Keratinocyte (primary cell): ENCODE measurements around the gene ARID1B. TPM values are rescaled to one million over a fixed set of nuclear protein-coding genes. Genes with fewer than 3 reads are reported as not detected.

Source experiments
- DNase-seq: peaks from one replicate; pipeline ENCODE4 v3.0.0-alpha.2; 2011; ENCODE audit warnings: low read depth, missing footprints, low spot score
- FAIRE-seq: peaks from 2 replicates; lab custom pipeline; 2011; peaks lifted over from hg19 to GRCh38; lab: Jason Lieb, UNC
- H2AFZ ChIP-seq: 2 replicates; pipeline ENCODE4 v1.6.0; 2012; ENCODE audit warnings: low read length, control low read depth, inconsistent platforms; ENCODE audit not compliant: control insufficient read depth
- H3K27ac ChIP-seq: 2 replicates; pipeline ENCODE4 v1.5.1; 2011; ENCODE audit warnings: low read length; ENCODE audit not compliant: control insufficient read depth, insufficient read depth
- H3K27me3 ChIP-seq: 3 replicates; pipeline ENCODE4 v1.6.0; 2011; ENCODE audit warnings: low read length; ENCODE audit not compliant: control insufficient read depth, insufficient read depth; ENCODE audit errors: extremely low read depth
- H3K36me3 ChIP-seq, 2 experiments: 2 replicates in 1 of 2; 3 replicates in 1 of 2; pipeline ENCODE4 v1.5.1; 2011; ENCODE audit warnings: low read length in 2 of 2, mild to moderate bottlenecking in 1 of 2; ENCODE audit not compliant: control insufficient read depth in 2 of 2, insufficient read depth in 2 of 2; ENCODE audit errors: extremely low read depth in 1 of 2
- H3K4me1 ChIP-seq: 3 replicates; pipeline ENCODE4 v1.5.1; 2011; ENCODE audit warnings: low read length; ENCODE audit not compliant: control insufficient read depth, insufficient read depth; ENCODE audit errors: extremely low read depth
- H3K4me2 ChIP-seq: 3 replicates; pipeline ENCODE4 v1.6.0; 2011; ENCODE audit warnings: low read depth, low read length; ENCODE audit not compliant: control insufficient read depth, insufficient read depth; ENCODE audit errors: extremely low read depth
- H3K4me3 ChIP-seq, 3 experiments: fragments of 200-600 bp in 1 of 3; sonication (generic) in 1 of 3; 2 replicates in 2 of 3; 3 replicates in 1 of 3; pipeline ENCODE4 v1.5.1; 2011 to 2016; ENCODE audit warnings: low read length in 3 of 3, mild to moderate bottlenecking in 3 of 3, control low read depth in 2 of 3, inconsistent platforms in 1 of 3, low read depth in 1 of 3, mixed read lengths in 1 of 3, mixed run types in 1 of 3, moderate library complexity in 1 of 3; ENCODE audit not compliant: control insufficient read depth in 2 of 3, insufficient read depth in 2 of 3; ENCODE audit errors: extremely low read depth in 1 of 3
- H3K79me2 ChIP-seq: 2 replicates; pipeline ENCODE4 v1.6.0; 2012; ENCODE audit warnings: low read length; ENCODE audit not compliant: control insufficient read depth, insufficient read depth
- H3K9ac ChIP-seq: 3 replicates; pipeline ENCODE4 v1.6.0; 2011; ENCODE audit warnings: low read length; ENCODE audit not compliant: control insufficient read depth, insufficient read depth; ENCODE audit errors: extremely low read depth
- H3K9me1 ChIP-seq: 3 replicates; pipeline ENCODE4 v1.6.0; 2011; ENCODE audit warnings: low read length; ENCODE audit not compliant: control insufficient read depth, insufficient read depth; ENCODE audit errors: extremely low read depth
- H3K9me3 ChIP-seq: 2 replicates; pipeline ENCODE4 v1.5.1; 2012; ENCODE audit warnings: low read depth, low read length; ENCODE audit not compliant: control insufficient read depth
- H4K20me1 ChIP-seq: 3 replicates; pipeline ENCODE4 v1.6.0; 2011; ENCODE audit warnings: low read length; ENCODE audit not compliant: control insufficient read depth, insufficient read depth; ENCODE audit errors: extremely low read depth
- CTCF ChIP-seq, 3 experiments: IDR thresholded peaks in 1 of 3; conservative IDR thresholded peaks in 1 of 3; optimal IDR thresholded peaks in 1 of 3; 2 replicates in 2 of 3; 3 replicates in 1 of 3; pipeline versions ENCODE3 to v1.5.1; 2011; ENCODE audit warnings: low read length in 3 of 3, mild to moderate bottlenecking in 3 of 3, moderate library complexity in 2 of 3, control low read depth in 1 of 3, inconsistent platforms in 1 of 3; ENCODE audit not compliant: insufficient read depth in 2 of 3; ENCODE audit errors: extremely low read depth in 1 of 3
- EZH2 ChIP-seq: IDR thresholded peaks from one replicate; pipeline ENCODE4 v1.6.1; 2012; ENCODE audit warnings: inconsistent platforms, mild to moderate bottlenecking, low read length, moderate library complexity
- dilution Hi-C: fragments of 300-500 bp; cut with MboI; formaldehyde crosslinking; loops from one replicate; pipeline ENCODE4 v1.7.0; 2020; ENCODE audit warnings: low sequenced_read_pairs; ENCODE audit not compliant: extremely low pct_ligation_motif_present
- polyA plus RNA-seq, 5 experiments: library from polyadenylated mRNA; depleted of rRNA in 3 of 5; stranded (reverse) in 3 of 5; stranded (forward) in 1 of 5; unstranded in 1 of 5; fragments of >200 nt; gene quantifications; 1 replicate in 1 of 5; 2 replicates in 3 of 5; 3 replicates in 1 of 5; pipeline versions ENCODE4 v1.2.1 to v1.2.3, GENCODE V29; 2011 to 2012; ENCODE audit warnings: missing spikeins in 2 of 5, low read depth in 1 of 5, low replicate concordance in 1 of 5

ARID1B gene
- polyA plus RNA-seq, 1 donor (not counting 4 experiments of a cell fraction or from before 2014, with no cell fraction given) = 14.9 TPM

- H3K4me1 ChIP-seq = peaks cover 15% of the 10 kb centered on the region
These were observed 52.9 kb downstream of the ARID1B start for GRCh38 chr6:156830126-156830525.

GRCh38 chr6:156832231-156832647 is 55.1 kb downstream of the ARID1B start:
- dilution Hi-C loops = no loop called here
- Histone ChIP-seq H3K36me3 (peaks cover 0 to 5% of the 10 kb centered on the region in 2 experiments), H3K9me1 (peaks cover 6% of the 10 kb centered on the region), H3K9ac (no peak overlapping the region), H3K79me2 (peaks cover 45% of the 10 kb centered on the region), H2AFZ (no peak overlapping the region), H3K9me3 (no peaks in the 10 kb centered on the region), H3K4me1 (peaks cover 14% of the 10 kb centered on the region), H3K27me3 (no peaks in the 10 kb centered on the region), H3K27ac (no peak overlapping the region), H3K4me2 (no peak overlapping the region), H4K20me1 (peaks cover 11% of the 10 kb centered on the region), H3K4me3 (no peak overlapping the region)
- FAIRE-seq = no peak
- TF ChIP-seq CTCF (optimal IDR thresholded peaks at IDR 0.05 in 1 of 3, IDR thresholded peaks at IDR 0.05 in 1 of 3, conservative IDR thresholded peaks at IDR 0.05 in 1 of 3; ENCODE audit: extremely low read depth in 1 of 3, insufficient read depth in 2 of 3, low read length in 3 of 3) (no peak), EZH2 (no peak)
- no peak for DNase-seq

More at GRCh38 chr6:156830126-156830525, 52.9 kb downstream of the ARID1B start:
- no peaks in the 10 kb centered on the region for H3K9me3 ChIP-seq
- no peak overlapping the region for H2AFZ ChIP-seq
- H3K36me3 ChIP-seq = peaks cover 0 to 5% of the 10 kb centered on the region in 2 experiments
- H3K9me1 ChIP-seq = peaks cover 6% of the 10 kb centered on the region
- TF ChIP-seq CTCF (optimal IDR thresholded peaks at IDR 0.05 in 1 of 3, IDR thresholded peaks at IDR 0.05 in 1 of 3, conservative IDR thresholded peaks at IDR 0.05 in 1 of 3; ENCODE audit: extremely low read depth in 1 of 3, insufficient read depth in 2 of 3, low read length in 3 of 3) = no peak
- no peak for TF ChIP-seq EZH2
- no peak overlapping the region for H3K27ac ChIP-seq
- FAIRE-seq (no peak), DNase-seq (no peak)
- no peak overlapping the region for H3K4me2 ChIP-seq
- peaks cover 58% of the 10 kb centered on the region for H3K79me2 ChIP-seq
- dilution Hi-C loops = no loop called here
- H3K27me3 ChIP-seq = no peaks in the 10 kb centered on the region
- H3K4me3 ChIP-seq = no peak overlapping the region
- H4K20me1 ChIP-seq = peaks cover 16% of the 10 kb centered on the region
- no peak overlapping the region for H3K9ac ChIP-seq
